DOHH2 (cell line): ENCODE results near the gene CUL9.

Experiments
- H3F3A ChIP-seq: fragments of 200-600 bp; sonication (generic), shearing (Covaris generic); 2 replicates; pipeline ENCODE4 v1.6.0; 2016; ENCODE audit warnings: antibody characterized with exemption, mild to moderate bottlenecking; ENCODE audit not compliant: control insufficient read depth, insufficient read depth
- H3K27ac ChIP-seq: fragments of 200-600 bp; sonication (generic); 2 replicates; pipeline ENCODE4 v1.5.1; 2014; ENCODE audit warnings: low read depth, mild to moderate bottlenecking, low read length, moderate library complexity
- H3K27me3 ChIP-seq: fragments of 200-600 bp; sonication (generic); 2 replicates; pipeline ENCODE4 v1.6.1; 2014; ENCODE audit warnings: mild to moderate bottlenecking, low read length, mixed read lengths; ENCODE audit not compliant: control insufficient read depth
- H3K36me3 ChIP-seq: fragments of 200-600 bp; sonication (generic); 2 replicates; pipeline ENCODE4 v1.6.1; 2014; ENCODE audit warnings: mild to moderate bottlenecking, low read length, moderate library complexity, mixed read lengths; ENCODE audit not compliant: control insufficient read depth
- H3K4me1 ChIP-seq: fragments of 200-600 bp; sonication (generic); 2 replicates; pipeline ENCODE4 v1.6.1; 2014; ENCODE audit warnings: mild to moderate bottlenecking, low read length, mixed read lengths; ENCODE audit not compliant: control insufficient read depth
- H3K4me2 ChIP-seq: fragments of 200-600 bp; sonication (generic); 2 replicates; pipeline ENCODE4 v1.6.0; 2014; ENCODE audit warnings: mild to moderate bottlenecking, low read length, moderate library complexity
- H3K4me3 ChIP-seq: fragments of 200-600 bp; sonication (generic); 2 replicates; pipeline ENCODE4 v1.5.1; 2014; ENCODE audit warnings: mild to moderate bottlenecking, low read length, mixed read lengths
- H3K79me2 ChIP-seq: fragments of 200-600 bp; sonication (generic); 2 replicates; pipeline ENCODE4 v1.6.1; 2014; ENCODE audit warnings: mild to moderate bottlenecking, low read length, mixed read lengths; ENCODE audit not compliant: control insufficient read depth
- H3K9me2 ChIP-seq: fragments of 200-600 bp; sonication (generic); replicated peaks from 2 replicates; pipeline ENCODE4 v1.6.1; 2014; ENCODE audit warnings: mild to moderate bottlenecking, low read length, mixed read lengths; ENCODE audit not compliant: control insufficient read depth
- H3K9me3 ChIP-seq: fragments of 200-600 bp; sonication (generic); 2 replicates; pipeline ENCODE4 v1.6.1; 2014; ENCODE audit warnings: antibody characterized with exemption, low read length, mixed read lengths; ENCODE audit not compliant: control insufficient read depth, insufficient read depth
- H4K20me1 ChIP-seq: fragments of 200-600 bp; sonication (generic); 2 replicates; pipeline ENCODE4 v1.6.0; 2014; ENCODE audit warnings: low read depth, mild to moderate bottlenecking, antibody characterized with exemption, low read length, moderate library complexity; ENCODE audit not compliant: control insufficient read depth, insufficient read depth
- CTCF ChIP-seq: fragments of 200-600 bp; sonication (generic); IDR thresholded peaks from one replicate; pipeline ENCODE4 v1.5.1; 2014; ENCODE audit warnings: antibody characterized with exemption, mild to moderate bottlenecking, low read depth, low read length; ENCODE audit not compliant: poor library complexity, severe bottlenecking
- EZH2phosphoT487 ChIP-seq: fragments of 200-600 bp; sonication (generic); IDR thresholded peaks from 2 replicates; pipeline ENCODE4 v1.6.1; 2017; ENCODE audit warnings: borderline replicate concordance, mild to moderate bottlenecking, antibody characterized with exemption, low read length, moderate library complexity, mixed read lengths

The CUL9 gene

GRCh38 chr6:43205849-43206248, 23.9 kb downstream of the CUL9 start:
- Histone ChIP-seq H4K20me1 (no peaks in the 10 kb centered on the region; the same call in 1 of the 2 replicates), H3F3A (no peaks in the 10 kb centered on the region), H3K27ac (no peak overlapping the region), H3K4me3 (no peak overlapping the region), H3K9me3 (no peaks in the 10 kb centered on the region), H3K27me3 (no peaks in the 10 kb centered on the region), H3K79me2 (no peaks in the 10 kb centered on the region), H3K9me2 (no peaks in the 10 kb centered on the region), H3K4me1 (no peaks in the 10 kb centered on the region), H3K36me3 (peaks cover 6% of the 10 kb centered on the region), H3K4me2 (no peak overlapping the region)
- no peak for TF ChIP-seq CTCF
- TF ChIP-seq EZH2phosphoT487 = no peak

GRCh38 chr6:43207286-43207685, 25.3 kb downstream of the CUL9 start:
- Histone ChIP-seq H4K20me1 (no peaks in the 10 kb centered on the region; the same call in 1 of the 2 replicates), H3K9me3 (no peaks in the 10 kb centered on the region), H3K4me1 (no peaks in the 10 kb centered on the region), H3K4me3 (no peak overlapping the region), H3K27me3 (no peaks in the 10 kb centered on the region), H3K79me2 (no peaks in the 10 kb centered on the region), H3F3A (no peaks in the 10 kb centered on the region), H3K4me2 (no peak overlapping the region), H3K36me3 (peaks cover 3% of the 10 kb centered on the region; the same call in 1 of the 2 replicates), H3K27ac (no peak overlapping the region), H3K9me2 (no peaks in the 10 kb centered on the region)
- TF ChIP-seq CTCF = no peak
- no peak for TF ChIP-seq EZH2phosphoT487

- H3K9me3 ChIP-seq = no peaks in the 10 kb centered on the region
- H3K27ac ChIP-seq = no peak overlapping the region
- no peaks in the 10 kb centered on the region for H3K9me2 ChIP-seq
- peaks cover 14% of the 10 kb centered on the region; the same call in 1 of the 2 replicates for H3K36me3 ChIP-seq
- H3F3A ChIP-seq = 0 out of 2 replicates have a peak, but pooled peaks cover 3% of the 10 kb centered on the region
- no peaks in the 10 kb centered on the region for H4K20me1 ChIP-seq
- no peak overlapping the region for H3K4me2 ChIP-seq
- H3K79me2 ChIP-seq = no peaks in the 10 kb centered on the region
- no peak for TF ChIP-seq CTCF
- TF ChIP-seq EZH2phosphoT487 = no peak
- H3K27me3 ChIP-seq = no peaks in the 10 kb centered on the region
- no peak overlapping the region for H3K4me3 ChIP-seq
- H3K4me1 ChIP-seq = no peaks in the 10 kb centered on the region
Observed at GRCh38 chr6:43211955-43212354, 30.0 kb downstream of the CUL9 start.

GRCh38 chr6:43213431-43213830, 31.4 kb downstream of the CUL9 start:
- no peaks in the 10 kb centered on the region for H3K9me3 ChIP-seq
- no peak overlapping the region for H3K27ac ChIP-seq
- no peaks in the 10 kb centered on the region for H3K4me1 ChIP-seq
- no peak for TF ChIP-seq EZH2phosphoT487
- TF ChIP-seq CTCF = no peak
- H3K4me3 ChIP-seq = no peak overlapping the region
- H3K79me2 ChIP-seq = no peaks in the 10 kb centered on the region
- H3F3A ChIP-seq = 0 out of 2 replicates have a peak, but pooled peaks cover 3% of the 10 kb centered on the region
- no peaks in the 10 kb centered on the region for H3K9me2 ChIP-seq
- no peaks in the 10 kb centered on the region for H3K27me3 ChIP-seq
- H3K36me3 ChIP-seq = peaks cover 14% of the 10 kb centered on the region; the same call in 1 of the 2 replicates
- no peaks in the 10 kb centered on the region for H4K20me1 ChIP-seq
- H3K4me2 ChIP-seq = no peak overlapping the region
